GM18867 (cell line): Measurements from ENCODE around the gene SNX20.
A peak's percentile ranks its signal among the peaks of the same experiment; 100 is the strongest.

Source experiments
- ATAC-seq: cut with Tn5 transposase; IDR thresholded peaks from one replicate; pipeline ENCODE4 v1.9.1; 2021; ENCODE audit warnings: mild to moderate bottlenecking, moderate library complexity; ENCODE audit not compliant: unreplicated experiment

The SNX20 gene

DNA sequence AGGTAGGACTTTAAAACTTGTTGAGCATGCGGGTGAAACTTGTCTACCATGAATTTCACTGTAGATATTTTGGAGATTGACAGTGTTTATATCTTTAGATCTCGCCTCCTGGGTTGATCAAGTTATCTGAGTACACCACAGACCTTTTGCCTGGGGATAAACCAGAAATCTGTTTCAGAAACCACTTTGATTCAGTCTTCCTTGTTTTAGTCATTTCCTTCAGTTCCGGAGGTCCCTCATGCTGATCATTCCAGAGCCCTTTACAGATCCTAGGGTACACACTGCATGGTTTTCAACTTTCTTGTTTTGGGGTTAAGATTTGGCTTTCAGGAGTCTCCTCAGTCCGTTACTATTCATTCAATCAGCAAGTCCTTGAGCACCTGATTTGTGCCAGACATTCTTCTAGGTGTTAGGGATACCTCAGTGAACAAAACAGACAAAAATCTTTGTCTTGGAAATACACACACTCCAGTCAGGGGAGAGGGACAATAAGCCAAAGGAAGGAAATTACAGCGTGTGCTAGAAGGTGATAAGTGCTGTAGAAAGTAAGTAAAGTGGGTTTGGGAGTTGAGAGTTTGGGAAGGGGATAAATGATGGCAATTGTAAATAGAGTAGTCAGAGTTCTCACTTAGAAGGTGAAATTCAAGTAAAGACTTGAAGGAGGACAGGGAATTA is 24.5 kb upstream of the SNX20 start:
- no peak for ATAC-seq

DNA sequence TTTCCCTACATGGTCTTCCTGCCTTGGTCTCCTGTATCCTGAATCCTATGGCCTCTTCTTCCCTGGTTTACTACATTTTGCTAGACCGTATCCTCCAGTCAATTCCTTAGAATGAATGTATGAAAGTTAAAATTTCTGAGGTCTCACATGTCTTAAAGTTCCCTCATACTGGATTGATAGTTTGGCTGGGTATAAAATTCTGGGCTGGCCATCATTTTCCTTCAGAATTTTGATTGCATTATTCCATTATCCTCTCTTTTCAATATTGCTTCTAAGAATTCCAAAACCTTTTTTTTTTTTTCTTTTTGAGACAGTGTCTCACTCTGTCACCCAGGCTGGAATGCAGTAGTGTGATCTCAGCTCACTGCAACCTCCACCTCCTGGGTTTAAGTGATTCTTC is 23.1 kb upstream of the SNX20 start:
- ATAC-seq = no peak

DNA sequence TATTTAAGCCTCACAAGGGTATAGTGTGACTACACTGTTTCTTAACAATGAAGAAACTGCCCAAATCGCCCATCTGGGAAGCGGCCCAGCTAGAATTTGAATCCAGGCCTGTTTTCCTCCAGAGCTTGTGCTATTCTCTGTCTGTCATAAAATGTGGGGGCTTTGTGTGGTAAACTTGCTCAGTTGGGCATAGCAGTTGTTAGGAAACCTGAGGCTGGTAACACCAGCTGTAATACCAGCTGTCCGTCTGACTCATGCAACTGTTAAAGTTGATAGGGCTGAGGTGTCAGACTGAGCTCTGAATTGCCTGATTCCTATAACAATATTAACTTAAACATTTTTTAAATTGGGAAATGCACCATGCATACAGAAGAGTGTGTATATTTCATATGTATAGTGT is 21.6 kb upstream of the SNX20 start:
- no peak for ATAC-seq

DNA sequence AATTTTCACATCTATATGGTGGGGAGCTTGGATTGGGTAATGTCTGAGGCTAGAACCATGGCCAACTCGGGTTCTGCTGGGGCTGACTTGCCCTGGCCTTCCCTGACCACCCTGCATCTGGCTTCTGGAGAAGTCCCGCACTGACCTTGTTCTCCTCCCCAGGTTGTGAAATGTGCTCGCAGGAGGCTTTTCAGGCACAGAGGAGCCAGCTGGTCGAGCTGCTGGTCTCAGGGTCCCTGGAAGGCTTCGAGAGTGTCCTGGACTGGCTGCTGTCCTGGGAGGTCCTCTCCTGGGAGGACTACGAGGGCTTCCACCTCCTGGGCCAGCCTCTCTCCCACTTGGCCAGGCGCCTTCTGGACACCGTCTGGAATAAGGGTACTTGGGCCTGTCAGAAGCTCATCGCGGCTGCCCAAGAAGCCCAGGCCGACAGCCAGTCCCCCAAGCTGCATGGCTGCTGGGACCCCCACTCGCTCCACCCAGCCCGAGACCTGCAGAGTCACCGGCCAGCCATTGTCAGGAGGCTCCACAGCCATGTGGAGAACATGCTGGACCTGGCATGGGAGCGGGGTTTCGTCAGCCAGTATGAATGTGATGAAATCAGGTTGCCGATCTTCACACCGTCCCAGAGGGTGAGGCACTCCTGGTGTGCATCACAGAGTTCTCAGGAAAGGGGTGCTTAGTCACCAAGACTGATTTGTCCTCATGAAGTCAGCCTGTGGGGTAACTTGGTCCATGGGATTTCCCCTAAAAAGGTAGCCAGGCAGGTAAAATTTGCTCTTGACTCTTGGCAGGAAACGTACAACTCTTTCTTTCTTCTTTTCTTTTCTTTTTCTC is 18.4 kb upstream of the SNX20 start:
- no peak for ATAC-seq

DNA sequence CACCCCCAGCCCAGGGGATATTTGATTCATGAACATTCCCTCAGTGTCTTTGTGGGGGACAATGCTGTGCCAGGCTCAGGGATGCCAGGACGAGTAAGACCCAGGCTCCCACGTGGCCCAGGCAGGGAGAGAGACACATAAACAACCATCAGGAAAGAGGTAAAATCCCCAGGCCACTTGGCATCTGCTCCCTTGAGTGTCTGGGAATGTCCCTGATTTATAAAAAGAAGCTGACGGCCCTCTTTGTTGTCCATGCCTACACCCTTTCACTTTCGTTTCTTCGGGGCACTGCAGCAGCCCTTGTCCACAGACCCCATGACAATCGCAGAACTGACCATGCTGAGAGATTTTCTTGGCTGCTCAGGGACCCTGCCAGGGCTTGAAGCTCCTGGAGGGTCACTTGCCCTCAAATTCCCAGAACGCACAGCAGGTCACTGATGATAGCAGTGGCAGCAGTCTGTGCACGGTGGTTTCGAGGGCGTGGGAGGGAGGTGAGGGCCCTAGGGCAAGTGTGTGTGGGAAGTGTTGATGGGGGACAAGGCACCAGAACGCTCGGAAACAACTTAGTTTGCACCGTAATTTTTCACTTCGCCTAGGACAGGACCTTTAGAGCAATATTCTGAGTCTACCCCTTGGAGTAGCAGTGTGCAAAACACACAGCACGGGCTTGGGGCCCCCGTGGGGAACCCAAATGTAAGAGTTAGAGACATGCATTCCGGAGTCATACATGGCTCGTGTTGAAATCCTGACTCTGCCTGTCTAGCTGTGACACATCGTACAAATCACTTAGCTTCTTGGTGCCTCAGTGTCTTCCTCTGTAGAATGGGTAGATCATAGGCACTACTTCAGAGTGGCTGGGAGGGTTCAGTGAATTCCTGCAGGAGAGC is 17.0 kb upstream of the SNX20 start:
- ATAC-seq = peak; percentile 58

DNA sequence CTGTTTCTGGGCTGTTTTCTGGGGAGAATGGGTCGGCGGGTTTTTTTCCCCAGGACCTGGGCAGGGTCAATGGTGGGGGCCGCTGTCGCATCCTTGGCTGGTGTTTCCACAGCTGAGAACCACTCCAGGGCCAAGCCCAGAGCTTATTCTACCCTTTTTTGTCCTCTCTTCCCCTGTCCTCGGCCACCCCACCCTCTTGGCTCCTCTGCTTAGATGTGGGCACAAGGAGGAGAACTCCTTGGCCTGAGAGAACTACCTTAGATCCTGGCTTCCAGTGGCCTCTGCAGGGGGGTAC is 16.3 kb upstream of the SNX20 start:
- ATAC-seq = no peak

DNA sequence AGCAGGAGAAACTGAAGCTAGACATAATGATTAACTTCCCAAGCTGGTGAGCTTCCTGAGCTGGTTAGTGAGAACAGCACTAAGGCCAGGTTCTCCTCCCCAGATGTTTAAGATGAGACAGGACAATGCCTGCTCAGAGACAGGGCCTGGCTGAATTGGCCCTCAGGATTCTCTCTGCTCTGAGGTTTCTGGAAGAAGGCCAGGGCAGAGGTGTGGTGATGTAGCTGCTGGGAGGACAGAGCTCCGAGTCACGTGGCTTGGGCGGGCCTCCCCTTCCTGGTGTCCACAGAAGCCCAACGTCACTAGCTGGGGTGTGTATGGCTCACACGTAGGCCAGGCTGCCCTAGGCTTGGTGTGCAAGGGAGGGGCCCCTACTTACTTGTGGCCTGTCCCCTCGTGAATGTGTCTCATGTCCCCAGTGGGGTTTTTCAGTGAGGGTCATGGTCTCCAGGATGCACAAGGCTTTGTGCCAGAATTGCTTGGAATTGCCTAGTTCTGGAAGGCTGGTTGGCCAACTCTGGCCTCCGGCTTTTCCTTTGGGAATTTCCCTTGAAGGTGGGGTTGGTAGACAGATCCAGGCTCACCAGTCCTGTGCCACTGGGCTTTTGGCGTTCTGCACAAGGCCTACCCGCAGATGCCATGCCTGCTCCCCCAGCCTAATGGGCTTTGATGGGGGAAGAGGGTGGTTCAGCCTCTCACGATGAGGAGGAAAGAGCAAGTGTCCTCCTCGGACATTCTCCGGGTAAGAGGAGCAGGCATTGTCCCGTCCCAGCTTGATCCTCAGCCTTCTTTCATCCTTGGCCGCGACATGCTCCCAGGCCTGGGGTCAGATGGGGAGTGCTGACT is 15.7 kb upstream of the SNX20 start:
- ATAC-seq = peak; percentile 59

DNA sequence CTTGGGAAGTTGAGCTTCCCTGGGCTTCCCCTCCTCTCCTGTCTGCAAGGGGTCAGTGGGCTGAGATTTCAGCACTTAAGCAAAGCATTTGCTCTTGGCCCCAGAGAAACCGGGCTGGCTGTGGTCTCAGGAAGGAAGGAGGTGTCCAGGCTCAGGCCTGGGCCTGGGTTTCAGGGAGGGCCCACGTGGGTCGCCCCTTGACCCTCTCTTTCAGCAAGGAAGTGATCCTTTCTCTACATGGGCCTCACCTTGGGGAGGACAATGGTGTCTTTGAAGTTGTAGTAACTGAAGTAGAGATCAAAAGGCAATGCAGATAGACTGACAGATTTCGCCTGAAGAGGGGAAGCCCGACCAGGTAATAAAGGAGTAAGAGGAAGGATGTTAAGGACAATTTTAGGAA is 15.0 kb upstream of the SNX20 start:
- no peak for ATAC-seq

DNA sequence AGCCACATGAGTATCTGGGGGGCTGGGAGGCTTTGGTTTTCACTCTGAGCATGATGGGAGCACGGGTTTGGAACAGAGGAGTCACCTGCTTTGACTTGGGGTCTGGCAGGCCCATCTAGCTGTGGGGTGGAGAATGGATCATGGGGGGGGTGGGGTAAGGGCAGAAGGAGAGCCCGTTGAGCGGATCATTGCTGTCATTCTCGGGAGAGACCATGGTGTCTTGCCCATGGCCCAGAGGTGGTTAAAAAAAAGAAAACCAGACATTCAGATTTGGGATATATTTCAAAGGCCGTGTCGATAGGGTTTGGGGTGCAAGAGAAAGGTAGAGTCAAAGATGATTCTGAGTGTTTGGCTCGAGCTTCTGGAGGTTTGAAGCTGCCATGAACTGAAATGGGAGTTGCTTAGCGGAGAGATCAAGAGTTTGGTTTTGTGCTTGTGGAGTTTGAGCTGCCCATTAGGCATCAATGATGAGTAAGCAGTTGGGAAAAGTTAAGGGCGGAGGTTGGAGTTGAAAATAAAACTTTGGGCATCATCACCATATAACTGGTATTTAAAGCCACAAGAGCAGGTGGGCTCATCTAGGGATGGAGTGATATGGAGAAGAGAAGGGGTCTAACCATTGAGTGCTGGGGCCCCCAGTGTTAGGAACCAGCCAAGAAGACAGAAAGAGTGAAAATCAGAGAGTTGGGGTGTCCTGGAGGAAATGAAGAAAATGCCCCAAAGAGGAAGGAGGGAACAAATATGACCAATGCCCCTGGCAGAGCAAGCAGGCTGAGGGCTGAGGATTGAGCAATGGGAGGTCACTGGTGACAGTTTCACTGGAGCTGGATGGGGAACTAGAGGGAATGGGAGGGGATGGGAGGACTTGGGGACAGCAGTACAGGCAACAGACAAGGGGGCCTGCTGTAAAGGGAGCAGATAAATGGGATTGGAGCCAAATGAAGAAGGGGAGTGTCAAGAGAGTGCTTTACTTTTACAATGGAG is 14.2 kb upstream of the SNX20 start:
- ATAC-seq = no peak

DNA sequence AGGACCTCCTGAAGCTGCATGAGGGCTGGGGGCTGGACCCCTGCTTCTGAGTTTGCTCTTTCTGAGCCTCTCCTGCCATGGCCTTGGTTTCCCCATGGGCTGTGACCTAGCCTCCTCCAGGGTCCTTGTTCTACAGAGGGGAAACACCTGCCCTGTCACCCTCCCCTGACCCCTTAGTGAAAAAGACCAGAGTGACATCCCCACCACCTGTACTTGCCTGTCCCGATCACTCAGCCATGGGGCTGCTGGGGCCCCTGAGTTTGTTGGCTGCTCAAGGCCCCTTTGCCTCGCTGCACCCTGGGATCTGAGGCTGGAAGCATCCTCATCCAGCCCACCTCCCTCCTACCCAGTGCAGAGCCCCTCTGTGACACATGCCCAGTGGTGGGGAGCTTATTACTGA is 13.1 kb upstream of the SNX20 start:
- ATAC-seq = no peak

DNA sequence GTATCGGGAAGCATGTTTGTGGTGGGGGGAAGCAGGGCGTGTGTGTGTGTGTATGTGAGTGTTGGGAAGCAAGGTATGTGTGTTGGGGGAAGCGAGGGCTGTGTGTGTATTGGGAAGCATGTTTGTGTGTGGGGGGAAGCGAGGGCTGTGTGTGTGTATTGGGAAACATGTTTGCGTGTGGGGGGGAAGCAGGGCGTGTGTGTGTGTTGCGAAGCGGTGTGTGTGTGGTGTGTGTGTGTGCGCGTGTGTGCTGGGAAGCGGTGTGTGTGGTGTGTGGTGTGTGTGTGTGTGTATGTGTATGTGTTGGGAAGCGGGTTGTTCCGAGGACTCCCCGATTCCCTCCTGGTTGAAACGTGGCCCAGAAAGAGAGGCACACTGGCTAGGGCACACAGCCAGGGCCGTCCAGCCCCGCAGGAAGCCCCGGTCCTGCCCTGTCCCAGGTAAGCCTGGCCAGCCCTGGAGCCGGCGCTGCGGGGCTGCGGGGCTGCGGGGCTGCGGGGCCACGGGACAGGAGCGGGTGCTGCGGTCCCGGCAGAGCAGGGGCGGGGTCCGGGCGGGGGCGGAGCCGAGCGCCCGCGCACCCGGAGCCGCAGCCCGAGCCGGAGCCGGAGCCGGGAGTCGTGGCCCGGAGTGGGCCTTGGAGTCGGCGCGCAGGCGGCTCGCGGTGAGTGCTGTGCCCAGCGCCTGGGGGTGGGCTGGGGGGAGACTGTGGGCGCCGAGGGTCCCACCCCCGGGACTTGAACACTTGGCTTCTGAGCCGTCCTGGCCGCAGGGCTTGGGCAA is 12.1 kb upstream of the SNX20 start, which contains the start of gene NOD2:
Gene NOD2, plus strand, starts transcription at position 608 of the 783 bp plus-strand sequence. CDS start 5,890 bp downstream, outside the sequence.
- ATAC-seq = no peak

DNA sequence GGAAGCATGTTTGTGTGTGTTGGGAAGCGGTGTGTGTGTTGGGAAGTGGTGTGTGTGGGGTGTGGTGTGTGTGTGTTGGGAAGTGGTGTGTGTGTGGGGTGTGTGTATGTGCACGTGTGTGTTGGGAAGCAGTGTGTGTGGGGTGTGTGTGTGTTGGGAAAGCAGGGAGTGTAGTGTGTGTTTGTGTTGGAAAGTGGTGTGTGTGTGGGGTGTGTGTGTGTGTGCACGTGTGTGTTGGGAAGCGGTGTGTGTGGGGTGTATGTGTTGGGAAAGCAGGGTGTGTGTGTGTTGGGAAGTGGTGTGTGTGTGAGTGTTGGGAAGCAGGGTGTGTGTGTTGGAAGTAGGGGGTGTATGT is 11.5 kb upstream of the SNX20 start:
- ATAC-seq = no peak

DNA sequence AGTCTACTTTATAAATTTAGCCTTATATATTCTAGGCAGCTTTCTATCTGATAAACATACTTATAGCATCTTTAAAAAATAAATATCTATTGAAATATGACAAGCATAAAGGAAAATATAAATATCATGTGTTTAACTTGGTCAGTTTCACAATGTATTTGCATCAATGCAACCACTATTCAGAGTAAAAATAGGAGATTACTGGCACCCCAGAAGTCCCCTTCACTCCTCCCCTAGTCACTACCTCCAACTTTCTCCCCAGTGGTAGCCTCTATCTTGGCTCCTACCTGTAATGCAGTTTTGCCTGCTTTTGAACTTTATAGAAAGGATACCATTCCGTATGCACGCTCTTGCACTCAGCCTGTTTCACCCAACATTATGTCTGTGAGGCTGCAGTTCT is 9.1 kb upstream of the SNX20 start:
- ATAC-seq = no peak

DNA sequence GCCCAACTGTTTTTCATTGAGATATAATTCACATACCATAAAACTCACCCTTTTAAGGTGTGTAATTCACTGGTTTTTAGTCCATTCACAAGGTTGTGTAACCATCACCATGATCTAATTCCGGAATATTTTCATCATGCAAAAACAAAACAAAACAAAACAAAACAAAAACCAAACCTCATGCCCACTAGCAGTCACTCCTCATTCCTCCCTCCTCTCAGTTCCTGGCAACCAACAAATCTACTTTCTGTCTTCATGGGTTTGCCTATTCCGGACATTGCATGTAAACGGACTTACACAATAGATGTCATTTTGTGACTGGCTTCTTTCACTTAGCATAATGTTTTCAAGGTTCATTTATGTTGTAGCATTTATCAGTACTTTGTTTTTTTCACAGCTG is 7.8 kb upstream of the SNX20 start:
- ATAC-seq = no peak

DNA sequence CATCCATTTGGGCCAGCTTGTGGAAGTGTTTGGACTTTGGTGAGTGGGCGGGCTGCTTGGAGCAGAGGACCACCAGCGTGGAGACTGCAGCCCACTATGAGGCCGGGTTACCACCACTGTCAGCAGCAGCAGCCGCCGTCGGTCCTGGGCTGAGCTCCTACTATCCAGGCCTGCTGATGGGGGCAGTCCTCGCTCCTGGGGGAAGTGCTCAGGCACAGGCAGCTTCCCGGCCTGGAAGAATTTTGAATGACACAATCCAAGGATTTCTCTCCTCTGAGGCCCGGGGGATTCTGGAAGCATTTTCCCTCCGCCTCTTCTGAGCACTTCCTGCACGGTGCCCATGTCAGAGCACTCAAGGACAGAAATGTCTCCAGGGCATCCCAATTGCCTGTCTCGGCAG is 7.0 kb upstream of the SNX20 start:
- no peak for ATAC-seq

DNA sequence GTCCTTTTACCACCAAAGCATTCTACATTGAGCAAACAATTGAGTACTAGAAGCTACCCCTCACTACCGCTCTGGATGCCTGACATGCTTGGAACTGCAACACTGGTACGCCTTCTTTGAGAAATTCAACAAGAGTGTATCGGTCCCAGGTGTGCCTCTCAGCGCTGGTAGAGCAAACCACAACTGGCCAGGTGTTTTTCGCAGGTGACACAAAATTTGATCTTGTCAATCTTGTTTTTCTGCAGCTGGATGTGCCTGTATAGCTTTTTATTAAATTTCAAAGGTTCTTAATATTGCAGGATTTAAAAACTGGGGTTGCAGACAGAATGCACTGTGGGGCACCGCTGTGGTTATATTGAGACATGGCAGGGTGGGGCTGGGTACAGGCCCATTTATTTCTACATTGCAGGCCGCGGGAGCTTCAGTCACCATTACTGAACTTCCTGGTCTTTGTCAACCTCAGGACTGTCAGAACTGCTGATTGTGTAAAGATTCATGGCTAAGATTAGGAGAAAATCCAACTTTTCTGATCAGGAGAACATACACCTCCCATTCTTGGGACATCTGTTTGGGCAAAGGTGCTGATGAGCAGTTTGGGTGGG is 4.5 kb upstream of the SNX20 start:
- ATAC-seq = no peak

DNA sequence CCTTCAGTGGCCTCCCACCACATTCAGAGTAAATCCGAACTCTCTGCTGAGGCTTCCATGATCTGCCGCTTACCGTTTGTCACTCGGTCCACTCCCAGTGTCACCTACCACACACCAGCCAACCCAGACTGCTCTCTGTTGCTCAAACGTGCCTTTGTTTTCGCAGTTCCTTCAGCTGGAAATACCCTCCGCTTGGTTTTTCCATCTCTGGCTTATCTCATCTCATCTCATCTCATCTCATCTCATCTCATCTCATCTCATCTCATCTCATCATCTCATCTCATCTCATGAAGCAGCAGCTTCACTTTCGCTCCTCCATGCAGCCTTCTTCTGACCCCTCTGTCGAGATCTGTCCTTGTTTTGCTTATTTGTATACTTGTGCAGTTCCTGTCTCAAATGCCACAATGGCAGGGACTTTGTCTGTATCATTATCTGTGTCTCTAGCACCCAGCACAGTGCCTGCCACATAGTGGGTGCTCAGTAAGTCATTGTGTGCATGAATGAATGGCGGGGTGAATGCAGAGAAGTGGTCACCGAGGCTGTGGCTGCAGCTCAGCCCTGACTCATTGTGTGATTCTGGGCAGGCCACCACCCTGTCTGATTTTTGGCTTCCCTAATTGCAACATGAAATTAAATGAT is 3.8 kb upstream of the SNX20 start:
- ATAC-seq = no peak
